K562 (cell line): ENCODE data around the gene MOK. TPM values are rescaled to one million over a fixed set of nuclear protein-coding genes. Genes with fewer than 3 reads are reported as not detected.

Experiments
- CSDE1 ChIP-seq, 2 experiments: fragments of 450-650 bp; IDR thresholded peaks; 2 replicates each; pipeline ENCODE4 v1.6.1; 2016; ENCODE audit warnings: mild to moderate bottlenecking in 1 of 2
- GATAD2B ChIP-seq: fragments of 450-650 bp; IDR thresholded peaks from 2 replicates; pipeline ENCODE4 v1.6.1; 2017; ENCODE audit warnings: mild to moderate bottlenecking, borderline replicate concordance
- RBM15 ChIP-seq: fragments of 200-400 bp; formaldehyde crosslinking; IDR thresholded peaks from 2 replicates; pipeline ENCODE4 v1.6.1; 2018; ENCODE audit warnings: mild to moderate bottlenecking, low read length, moderate library complexity; ENCODE audit not compliant: insufficient read depth
- SNRNP70 ChIP-seq: fragments of 200-400 bp; formaldehyde crosslinking; optimal IDR thresholded peaks from 2 replicates; pipeline ENCODE3; 2017; ENCODE audit warnings: low read depth, low read length
- polyA plus RNA-seq, 8 experiments: library from polyadenylated mRNA; depleted of rRNA in 4 of 8; stranded (reverse) in 5 of 8; unstranded in 3 of 8; fragments of >200 nt; fragmentation: Nextera tagmentation in 2 of 8; fragmentation: Illumina TruSeq in 1 of 8; extraction: Ambion mirVana in 2 of 8; extraction: Trizol in 1 of 8; gene quantifications; 2 replicates each; pipeline versions ENCODE4 v1.2.1 to v1.2.3, GENCODE V29; 2011 to 2014; ENCODE audit warnings: inconsistent platforms in 1 of 8, missing spikeins in 1 of 8
- total RNA-seq, 7 experiments: library from RNA; depleted of rRNA in 6 of 7; stranded (reverse); fragments of >200 nt in 6 of 7; fragmentation: Illumina TruSeq in 2 of 7; extraction: Trizol in 2 of 7; gene quantifications; 2 replicates each; pipeline versions ENCODE4 v1.2.1 to v1.2.3, GENCODE V29; 2011 to 2021; ENCODE audit warnings: low replicate concordance in 1 of 7
- TF ChIP-seq, protein P1 (sequence below): fragments of 250-450 bp; sonication (Bioruptor Pico); IDR thresholded peaks from 2 replicates; pipeline ENCODE4 v1.8.0; 2021; ENCODE audit warnings: mild to moderate bottlenecking, moderate library complexity
- TF ChIP-seq, protein P2 (sequence below): sonication (generic); formaldehyde crosslinking; IDR thresholded peaks from 2 replicates; pipeline ENCODE4 v1.8.0; 2022; ENCODE audit warnings: mild to moderate bottlenecking, missing genetic modification reagents
- TF ChIP-seq, protein P3 (sequence below): sonication (generic); formaldehyde crosslinking; IDR thresholded peaks from 2 replicates; pipeline ENCODE4 v1.8.1; 2023; ENCODE audit warnings: missing genetic modification reagents, mild to moderate bottlenecking, borderline replicate concordance
- TF ChIP-seq, protein P4 (sequence below), 3 experiments: IDR thresholded peaks in 2 of 3; conservative IDR thresholded peaks in 1 of 3; 2 replicates each; pipeline ENCODE4 v1.5.1; 2011 to 2012; ENCODE audit warnings: low read length in 3 of 3, mild to moderate bottlenecking in 3 of 3, control low read depth in 2 of 3, improper control_type of control experiment in 1 of 3, inconsistent platforms in 1 of 3, low read depth in 1 of 3, mixed read lengths in 1 of 3, moderate library complexity in 1 of 3; ENCODE audit not compliant: insufficient read depth in 2 of 3

Gene MOK
- total and polyA plus RNA-seq, 9 of the 15 experiments (the other 6 are each of a cell fraction or from before 2014, with no cell fraction given) = 1.3 to 8.4 (median 5.3) TPM

DNA sequence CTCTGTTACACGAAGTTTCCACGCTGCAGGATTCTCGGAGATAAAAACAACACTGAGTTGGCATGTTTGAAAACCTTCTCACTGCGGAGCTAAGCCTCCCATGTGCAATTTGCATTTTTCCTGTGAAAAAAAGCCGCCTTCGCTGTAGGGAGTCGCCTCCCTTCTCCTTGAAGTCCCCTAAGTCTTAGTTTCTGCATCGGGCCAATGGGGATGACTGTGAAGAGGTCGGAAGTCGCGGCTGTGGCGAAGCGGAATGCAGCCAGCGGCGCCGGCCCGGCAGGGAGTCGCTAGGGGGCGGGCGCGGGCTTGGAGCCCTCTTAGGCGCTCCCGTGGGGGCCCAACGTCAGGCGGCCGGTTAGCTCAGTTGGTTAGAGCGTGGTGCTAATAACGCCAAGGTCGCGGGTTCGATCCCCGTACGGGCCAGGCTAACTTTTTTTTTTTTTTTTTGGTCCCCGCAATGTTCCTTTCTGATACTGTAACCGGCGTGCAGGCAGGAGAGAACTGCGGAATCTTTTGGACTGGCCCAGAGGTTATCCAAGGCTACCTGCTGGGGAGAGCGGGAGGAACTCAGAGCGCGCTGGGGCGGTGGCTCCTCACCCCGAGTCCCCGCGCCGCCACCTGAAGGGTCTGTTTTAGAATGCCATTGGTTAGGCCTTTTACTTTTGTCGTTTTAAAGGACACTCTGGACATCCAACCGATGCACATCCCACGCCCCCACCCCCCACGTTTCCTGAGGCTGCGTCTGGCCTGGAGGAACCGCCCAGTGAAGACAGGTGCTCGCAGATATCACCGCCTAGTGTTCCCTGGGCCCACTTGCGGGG is 12.0 kb upstream of the MOK start (continued):
- TF ChIP-seq, protein P1, sequence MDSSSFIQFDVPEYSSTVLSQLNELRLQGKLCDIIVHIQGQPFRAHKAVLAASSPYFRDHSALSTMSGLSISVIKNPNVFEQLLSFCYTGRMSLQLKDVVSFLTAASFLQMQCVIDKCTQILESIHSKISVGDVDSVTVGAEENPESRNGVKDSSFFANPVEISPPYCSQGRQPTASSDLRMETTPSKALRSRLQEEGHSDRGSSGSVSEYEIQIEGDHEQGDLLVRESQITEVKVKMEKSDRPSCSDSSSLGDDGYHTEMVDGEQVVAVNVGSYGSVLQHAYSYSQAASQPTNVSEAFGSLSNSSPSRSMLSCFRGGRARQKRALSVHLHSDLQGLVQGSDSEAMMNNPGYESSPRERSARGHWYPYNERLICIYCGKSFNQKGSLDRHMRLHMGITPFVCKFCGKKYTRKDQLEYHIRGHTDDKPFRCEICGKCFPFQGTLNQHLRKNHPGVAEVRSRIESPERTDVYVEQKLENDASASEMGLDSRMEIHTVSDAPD (CRISPR knock-in tag) = no peak
- no peak for TF ChIP-seq RBM15
- TF ChIP-seq GATAD2B = 0 out of 2 replicates have a peak, but pooled peaks have one; percentile 14
- TF ChIP-seq, protein P2, sequence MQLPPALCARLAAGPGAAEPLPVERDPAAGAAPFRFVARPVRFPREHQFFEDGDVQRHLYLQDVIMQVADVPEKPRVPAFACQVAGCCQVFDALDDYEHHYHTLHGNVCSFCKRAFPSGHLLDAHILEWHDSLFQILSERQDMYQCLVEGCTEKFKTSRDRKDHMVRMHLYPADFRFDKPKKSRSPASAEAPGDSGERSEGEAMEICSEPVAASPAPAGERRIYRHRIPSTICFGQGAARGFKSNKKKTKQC (CRISPR knock-in tag) = peak; percentile 66; the same call in 1 of the 2 replicates
- no peak for TF ChIP-seq SNRNP70
- TF ChIP-seq, protein P3, sequence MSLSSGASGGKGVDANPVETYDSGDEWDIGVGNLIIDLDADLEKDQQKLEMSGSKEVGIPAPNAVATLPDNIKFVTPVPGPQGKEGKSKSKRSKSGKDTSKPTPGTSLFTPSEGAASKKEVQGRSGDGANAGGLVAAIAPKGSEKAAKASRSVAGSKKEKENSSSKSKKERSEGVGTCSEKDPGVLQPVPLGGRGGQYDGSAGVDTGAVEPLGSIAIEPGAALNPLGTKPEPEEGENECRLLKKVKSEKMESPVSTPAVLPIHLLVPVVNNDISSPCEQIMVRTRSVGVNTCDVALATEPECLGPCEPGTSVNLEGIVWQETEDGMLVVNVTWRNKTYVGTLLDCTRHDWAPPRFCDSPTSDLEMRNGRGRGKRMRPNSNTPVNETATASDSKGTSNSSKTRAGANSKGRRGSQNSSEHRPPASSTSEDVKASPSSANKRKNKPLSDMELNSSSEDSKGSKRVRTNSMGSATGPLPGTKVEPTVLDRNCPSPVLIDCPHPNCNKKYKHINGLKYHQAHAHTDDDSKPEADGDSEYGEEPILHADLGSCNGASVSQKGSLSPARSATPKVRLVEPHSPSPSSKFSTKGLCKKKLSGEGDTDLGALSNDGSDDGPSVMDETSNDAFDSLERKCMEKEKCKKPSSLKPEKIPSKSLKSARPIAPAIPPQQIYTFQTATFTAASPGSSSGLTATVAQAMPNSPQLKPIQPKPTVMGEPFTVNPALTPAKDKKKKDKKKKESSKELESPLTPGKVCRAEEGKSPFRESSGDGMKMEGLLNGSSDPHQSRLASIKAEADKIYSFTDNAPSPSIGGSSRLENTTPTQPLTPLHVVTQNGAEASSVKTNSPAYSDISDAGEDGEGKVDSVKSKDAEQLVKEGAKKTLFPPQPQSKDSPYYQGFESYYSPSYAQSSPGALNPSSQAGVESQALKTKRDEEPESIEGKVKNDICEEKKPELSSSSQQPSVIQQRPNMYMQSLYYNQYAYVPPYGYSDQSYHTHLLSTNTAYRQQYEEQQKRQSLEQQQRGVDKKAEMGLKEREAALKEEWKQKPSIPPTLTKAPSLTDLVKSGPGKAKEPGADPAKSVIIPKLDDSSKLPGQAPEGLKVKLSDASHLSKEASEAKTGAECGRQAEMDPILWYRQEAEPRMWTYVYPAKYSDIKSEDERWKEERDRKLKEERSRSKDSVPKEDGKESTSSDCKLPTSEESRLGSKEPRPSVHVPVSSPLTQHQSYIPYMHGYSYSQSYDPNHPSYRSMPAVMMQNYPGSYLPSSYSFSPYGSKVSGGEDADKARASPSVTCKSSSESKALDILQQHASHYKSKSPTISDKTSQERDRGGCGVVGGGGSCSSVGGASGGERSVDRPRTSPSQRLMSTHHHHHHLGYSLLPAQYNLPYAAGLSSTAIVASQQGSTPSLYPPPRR (CRISPR knock-in tag) = no peak
- TF ChIP-seq, protein P4, sequence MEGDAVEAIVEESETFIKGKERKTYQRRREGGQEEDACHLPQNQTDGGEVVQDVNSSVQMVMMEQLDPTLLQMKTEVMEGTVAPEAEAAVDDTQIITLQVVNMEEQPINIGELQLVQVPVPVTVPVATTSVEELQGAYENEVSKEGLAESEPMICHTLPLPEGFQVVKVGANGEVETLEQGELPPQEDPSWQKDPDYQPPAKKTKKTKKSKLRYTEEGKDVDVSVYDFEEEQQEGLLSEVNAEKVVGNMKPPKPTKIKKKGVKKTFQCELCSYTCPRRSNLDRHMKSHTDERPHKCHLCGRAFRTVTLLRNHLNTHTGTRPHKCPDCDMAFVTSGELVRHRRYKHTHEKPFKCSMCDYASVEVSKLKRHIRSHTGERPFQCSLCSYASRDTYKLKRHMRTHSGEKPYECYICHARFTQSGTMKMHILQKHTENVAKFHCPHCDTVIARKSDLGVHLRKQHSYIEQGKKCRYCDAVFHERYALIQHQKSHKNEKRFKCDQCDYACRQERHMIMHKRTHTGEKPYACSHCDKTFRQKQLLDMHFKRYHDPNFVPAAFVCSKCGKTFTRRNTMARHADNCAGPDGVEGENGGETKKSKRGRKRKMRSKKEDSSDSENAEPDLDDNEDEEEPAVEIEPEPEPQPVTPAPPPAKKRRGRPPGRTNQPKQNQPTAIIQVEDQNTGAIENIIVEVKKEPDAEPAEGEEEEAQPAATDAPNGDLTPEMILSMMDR (IDR thresholded peaks at IDR 0.05 in 2 of 3, conservative IDR thresholded peaks at IDR 0.05 in 1 of 3; ENCODE audit: insufficient read depth in 2 of 3, low read depth in 1 of 3, low read length in 3 of 3) = peak; percentile 66 to 71 (median 68)
- 0 out of 4 replicates have a peak, but pooled peaks of 1 of the 2 experiments have one; percentile 42 for TF ChIP-seq CSDE1 (IDR thresholded peaks at IDR 0.05)
